H1 (cell line): ENCODE measurements around the gene LBH. TPM values are rescaled to one million over a fixed set of nuclear protein-coding genes. Genes with fewer than 3 reads are reported as not detected.
A peak's percentile ranks its signal among the peaks of the same experiment; 100 is the strongest.

Source experiments
- CTCF ChIA-PET: fragments of 300-600 bp; sonication (Branson Sonifier 250); formaldehyde crosslinking; loops from one replicate; lab custom pipeline; 2021; ENCODE audit not compliant: partially characterized antibody; lab: Charles Lee
- POLR2A ChIA-PET: fragments of 300-600 bp; sonication (Branson Sonifier 250); formaldehyde crosslinking; loops from one replicate; lab custom pipeline; 2021; ENCODE audit warnings: inconsistent platforms; ENCODE audit not compliant: partially characterized antibody; lab: Charles Lee
- DNase-seq, 2 experiments: peaks; one replicate each; pipeline versions ENCODE4 v3.0.0 to v3.0.0-alpha.2; 2010 to 2022; ENCODE audit warnings: low spot score in 2 of 2, low read depth in 1 of 2, mixed read lengths in 1 of 2
- FAIRE-seq: peaks from 2 replicates; lab custom pipeline; 2011; peaks lifted over from hg19 to GRCh38; lab: Jason Lieb, UNC
- H2AFZ ChIP-seq: 2 replicates; pipeline ENCODE4 v1.8.1; 2012; ENCODE audit warnings: low read length, inconsistent platforms
- H2AK5ac ChIP-seq: 2 replicates; pipeline ENCODE4 v1.6.1; 2013; ENCODE audit warnings: low read depth, low read length
- H2BK120ac ChIP-seq: replicated peaks from 2 replicates; pipeline ENCODE3; 2013; ENCODE audit warnings: low read depth, low read length, inconsistent platforms
- H2BK12ac ChIP-seq: 2 replicates; pipeline ENCODE4 v1.6.1; 2013; ENCODE audit warnings: low read depth, low read length
- H2BK15ac ChIP-seq: 2 replicates; pipeline ENCODE4 v1.6.1; 2013; ENCODE audit warnings: low read length
- H2BK20ac ChIP-seq: 2 replicates; pipeline ENCODE4 v1.6.1; 2013; ENCODE audit warnings: low read length
- H2BK5ac ChIP-seq: 2 replicates; pipeline ENCODE4 v1.6.1; 2013; ENCODE audit warnings: low read depth, low read length
- H3K14ac ChIP-seq: 2 replicates; pipeline ENCODE4 v1.6.1; 2013; ENCODE audit warnings: inconsistent platforms; ENCODE audit not compliant: insufficient read length
- H3K18ac ChIP-seq: 2 replicates; pipeline ENCODE4 v1.6.1; 2013; ENCODE audit warnings: low read length; ENCODE audit errors: extremely low read depth
- H3K23ac ChIP-seq: 2 replicates; pipeline ENCODE4 v1.6.1; 2013; ENCODE audit warnings: inconsistent platforms; ENCODE audit not compliant: insufficient read length
- H3K23me2 ChIP-seq: 2 replicates; pipeline ENCODE4 v1.6.1; 2013; ENCODE audit warnings: low read depth, low read length
- H3K27ac ChIP-seq: 2 replicates; pipeline ENCODE4 v1.6.1; 2011; ENCODE audit warnings: low read depth, low read length, inconsistent platforms
- H3K27me3 ChIP-seq, 4 experiments: replicated peaks in 1 of 4; 1 replicate in 1 of 4; 2 replicates in 3 of 4; pipeline versions ENCODE4 v1.6.1 to v1.8.1; 2011 to 2013; ENCODE audit warnings: low read length in 3 of 4, mild to moderate bottlenecking in 3 of 4, inconsistent platforms in 2 of 4, mixed read lengths in 2 of 4, moderate library complexity in 1 of 4; ENCODE audit not compliant: control insufficient read depth in 3 of 4, insufficient read depth in 3 of 4; ENCODE audit errors: extremely low read depth in 1 of 4
- H3K36me3 ChIP-seq, 4 experiments: 2 replicates each; pipeline versions ENCODE4 v1.6.1 to v1.8.1; 2011 to 2013; ENCODE audit warnings: mild to moderate bottlenecking in 4 of 4, low read length in 3 of 4, moderate library complexity in 2 of 4, control low read depth in 1 of 4, inconsistent platforms in 1 of 4; ENCODE audit not compliant: insufficient read depth in 4 of 4, control insufficient read depth in 2 of 4
- H3K4ac ChIP-seq: replicated peaks from 2 replicates; pipeline ENCODE3; 2013; ENCODE audit warnings: low read length, low read depth, mixed read lengths, inconsistent platforms; ENCODE audit not compliant: insufficient read length
- H3K4me1 ChIP-seq, 4 experiments: replicated peaks in 1 of 4; 1 replicate in 1 of 4; 2 replicates in 3 of 4; pipeline versions ENCODE4 v1.6.1 to v1.8.1; 2011 to 2013; ENCODE audit warnings: low read length in 3 of 4, inconsistent platforms in 2 of 4, mixed read lengths in 1 of 4; ENCODE audit not compliant: insufficient read depth in 4 of 4, control insufficient read depth in 3 of 4
- H3K4me2 ChIP-seq, 2 experiments: 2 replicates each; pipeline versions ENCODE4 v1.6.1 to v1.8.1; 2011 to 2013; ENCODE audit warnings: low read depth in 2 of 2, low read length in 2 of 2, control low read depth in 1 of 2, inconsistent platforms in 1 of 2, mild to moderate bottlenecking in 1 of 2; ENCODE audit not compliant: insufficient read depth in 1 of 2
- H3K4me3 ChIP-seq, 4 experiments: fragments of 200-600, 300-600 bp in 1 of 4; sonication (generic), shearing (Covaris generic), sonication (Bioruptor Twin) in 1 of 4; 2 replicates each; pipeline versions ENCODE4 v1.5.1 to v1.8.1; 2011 to 2016; ENCODE audit warnings: low read length in 4 of 4, low read depth in 3 of 4, control low read depth in 2 of 4, inconsistent platforms in 2 of 4, mild to moderate bottlenecking in 2 of 4, mixed read lengths in 1 of 4, moderate library complexity in 1 of 4; ENCODE audit not compliant: insufficient read depth in 2 of 4; ENCODE audit errors: extremely low read depth in 1 of 4
- H3K56ac ChIP-seq: replicated peaks from 2 replicates; pipeline ENCODE3; 2013; ENCODE audit warnings: low read depth, mild to moderate bottlenecking, mixed read lengths, low read length, inconsistent platforms; ENCODE audit not compliant: insufficient read length
- H3K79me1 ChIP-seq: 2 replicates; pipeline ENCODE4 v1.6.1; 2013; ENCODE audit warnings: low read depth, low read length, control low read depth
- H3K79me2 ChIP-seq, 2 experiments: 2 replicates each; pipeline versions ENCODE4 v1.6.1 to v1.8.1; 2012 to 2013; ENCODE audit warnings: low read length in 2 of 2, mild to moderate bottlenecking in 2 of 2, inconsistent platforms in 1 of 2; ENCODE audit not compliant: insufficient read depth in 2 of 2, control insufficient read depth in 1 of 2
- H3K9ac ChIP-seq, 4 experiments: replicated peaks in 1 of 4; 1 replicate in 1 of 4; 2 replicates in 3 of 4; pipeline versions ENCODE4 v1.6.1 to v1.8.1; 2011 to 2013; ENCODE audit warnings: low read depth in 3 of 4, low read length in 3 of 4, control low read depth in 2 of 4, mild to moderate bottlenecking in 2 of 4, moderate library complexity in 2 of 4, inconsistent platforms in 1 of 4; ENCODE audit errors: extremely low read depth in 1 of 4
- H3K9me3 ChIP-seq, 2 experiments: 2 replicates each; pipeline versions ENCODE4 v1.6.1 to v1.8.1; 2012 to 2013; ENCODE audit warnings: mild to moderate bottlenecking in 2 of 2, moderate library complexity in 2 of 2, control low read depth in 1 of 2, inconsistent platforms in 1 of 2, low read depth in 1 of 2, low read length in 1 of 2, mixed read lengths in 1 of 2; ENCODE audit not compliant: insufficient read depth in 2 of 2
- H4K20me1 ChIP-seq, 2 experiments: replicated peaks in 1 of 2; 2 replicates each; pipeline versions ENCODE3 to v1.8.1; 2011 to 2013; ENCODE audit warnings: inconsistent platforms in 2 of 2, low read length in 2 of 2, mild to moderate bottlenecking in 1 of 2; ENCODE audit not compliant: insufficient read depth in 2 of 2, control insufficient read depth in 1 of 2
- H4K5ac ChIP-seq: 2 replicates; pipeline ENCODE4 v1.6.1; 2013; ENCODE audit warnings: low read length, low read depth, mixed read lengths, inconsistent platforms; ENCODE audit not compliant: insufficient read length
- H4K8ac ChIP-seq: 2 replicates; pipeline ENCODE4 v1.8.0; 2013; ENCODE audit warnings: mild to moderate bottlenecking, moderate library complexity, low read length, inconsistent platforms; ENCODE audit not compliant: insufficient read depth; ENCODE audit errors: extremely low read depth
- H4K91ac ChIP-seq: replicated peaks from 2 replicates; pipeline ENCODE3; 2013; ENCODE audit warnings: low read length, mixed read lengths, inconsistent platforms; ENCODE audit not compliant: insufficient read length
- ASH2L ChIP-seq: fragments of 200-600, 300-600 bp; sonication (generic); IDR thresholded peaks from one replicate; pipeline ENCODE4 v1.7.1; 2017; ENCODE audit warnings: low read length
- CBX5 ChIP-seq: fragments of 300-800, 300-1000 bp; sonication (generic); IDR thresholded peaks from 2 replicates; pipeline ENCODE4 v1.7.1; 2016; ENCODE audit warnings: antibody characterized with exemption, low read length, low read depth
- CBX8 ChIP-seq: fragments of 300-800, 300-1000 bp; sonication (generic); IDR thresholded peaks from 2 replicates; pipeline ENCODE4 v1.7.1; 2016; ENCODE audit warnings: low read depth, low read length, borderline replicate concordance
- CTBP2 ChIP-seq: IDR thresholded peaks from 2 replicates; pipeline ENCODE4 v1.7.0; 2011; ENCODE audit warnings: borderline replicate concordance, mild to moderate bottlenecking, moderate library complexity, mixed read lengths, low read length; ENCODE audit not compliant: insufficient read depth, insufficient read length
- EP300 ChIP-seq, 2 experiments: IDR thresholded peaks; 1 replicate in 1 of 2; 2 replicates in 1 of 2; pipeline ENCODE4 v1.6.1; 2011 to 2012; ENCODE audit warnings: low read depth in 2 of 2, low read length in 2 of 2, mild to moderate bottlenecking in 2 of 2, borderline replicate concordance in 1 of 2, inconsistent platforms in 1 of 2, moderate library complexity in 1 of 2
- FOSL1 ChIP-seq: IDR thresholded peaks from 2 replicates; pipeline ENCODE4 v1.6.1; 2011; ENCODE audit warnings: mild to moderate bottlenecking, low read depth, low read length, moderate library complexity; ENCODE audit not compliant: insufficient read depth
- MAX ChIP-seq: IDR thresholded peaks from 2 replicates; pipeline ENCODE4 v1.6.1; 2012; ENCODE audit warnings: inconsistent platforms
- PHF8 ChIP-seq: fragments of 200-600 bp; sonication (generic); conservative IDR thresholded peaks from 2 replicates; pipeline ENCODE4 v1.7.1; 2012; ENCODE audit warnings: low read depth, mild to moderate bottlenecking, inconsistent platforms, low read length, moderate library complexity
- RBBP5 ChIP-seq: IDR thresholded peaks from 2 replicates; pipeline ENCODE4 v1.7.1; 2012; ENCODE audit warnings: low read depth, mild to moderate bottlenecking, inconsistent platforms, low read length, moderate library complexity, borderline replicate concordance
- RFX5 ChIP-seq: IDR thresholded peaks from 2 replicates; pipeline ENCODE4 v1.6.1; 2011; ENCODE audit warnings: low read depth, low read length, improper control_type of control experiment, borderline replicate concordance
- SAP30 ChIP-seq: fragments of 300-600 bp; sonication (generic); IDR thresholded peaks from 2 replicates; pipeline ENCODE4 v1.7.1; 2012; ENCODE audit warnings: low read length, moderate library complexity, mild to moderate bottlenecking, inconsistent platforms; ENCODE audit not compliant: insufficient read depth, insufficient replicate concordance
- WGBS, 2 experiments: shearing (Covaris generic) in 1 of 2; methylation state at CpG; one replicate each; pipeline versions ENCODE4 v1.1.6 to v1.1.7; 2013 to 2015; ENCODE audit warnings: low lambda C conversion rate in 2 of 2, mixed read lengths in 2 of 2, inconsistent platforms in 1 of 2, low coverage in 1 of 2, missing lambda C conversion rate in 1 of 2; ENCODE audit not compliant: insufficient replicate concordance in 2 of 2, insufficient coverage in 1 of 2, insufficient read length in 1 of 2; ENCODE audit errors: extremely low coverage in 1 of 2, missing lambda C conversion rate in 1 of 2; 5-methylcytosine and 5-hydroxymethylcytosine counted together
- polyA plus RNA-seq, 7 experiments: library from polyadenylated mRNA; depleted of rRNA in 3 of 7; stranded (reverse) in 5 of 7; unstranded in 2 of 7; fragments of >200 nt in 5 of 7; fragments of 200-250 nt in 2 of 7; gene quantifications; 1 replicate in 5 of 7; 2 replicates in 1 of 7; 4 replicates in 1 of 7; pipeline versions ENCODE4 v1.2.1 to v1.2.3, GENCODE V29; 2011 to 2013; ENCODE audit warnings: missing spikeins in 2 of 7, mixed read lengths in 2 of 7
- total RNA-seq: library from RNA; stranded (reverse); fragmentation: NEBNext Ultra II Directional; extraction: Animal tissue kit (Norgen Biotek cat#: 25700); gene quantifications from 2 replicates; pipeline ENCODE4 v1.2.1, GENCODE V29; 2021

Gene LBH
- total and polyA plus RNA-seq, 2 of the 8 experiments (the other 6 are each of a cell fraction or from before 2014, with no cell fraction given): 25.7 to 34.5 TPM

- no peak for DNase-seq
- peaks cover 2 to 12% (median 3%) of the 10 kb centered on the region in 4 experiments; a peak in 5 of 7 replicates for H3K4me1 ChIP-seq
- TF ChIP-seq RBBP5 (no peak), CBX5 (no peak), CBX8 (no peak), ASH2L (no peak), EP300 (IDR thresholded peaks at IDR 0.05; ENCODE audit: borderline replicate concordance in 1 of 2, low read depth in 2 of 2, low read length in 2 of 2) (no peak), PHF8 (no peak), SAP30 (no peak), MAX (no peak), FOSL1 (no peak), RFX5 (no peak), CTBP2 (no peak)
Observed at GRCh38 chr2:30287190-30287840, 56.0 kb downstream of the LBH start.

More at GRCh38 chr2:30287190-30287840, 56.0 kb downstream of the LBH start:
- Histone ChIP-seq H2BK120ac (peak overlapping the region; percentile 44), H3K79me1 (no peaks in the 10 kb centered on the region), H3K18ac (no peak overlapping the region), H3K23ac (no peak overlapping the region), H4K20me1 (no peaks in the 10 kb centered on the region), H2AFZ (peak overlapping the region; percentile 32; the same call in 1 of the 2 replicates), H3K79me2 (no peaks in the 10 kb centered on the region), H3K14ac (no peak overlapping the region), H4K8ac (no peak overlapping the region), H3K4me3 (no peak overlapping the region), H3K27ac (no peak overlapping the region), H2AK5ac (no peak overlapping the region), H3K9me3 (no peaks in the 10 kb centered on the region), H3K56ac (no peak overlapping the region), H3K9ac (no peak overlapping the region; a peak in 1 of 7 replicates), H4K5ac (no peak overlapping the region), H2BK5ac (no peak overlapping the region), H2BK20ac (0 out of 2 replicates have a peak overlapping the region, but pooled peaks have one; percentile 5), H2BK12ac (no peak overlapping the region), H3K36me3 (no peaks in the 10 kb centered on the region), H3K23me2 (no peaks in the 10 kb centered on the region), H3K4me2 (no peak overlapping the region), H3K4ac (no peak overlapping the region), H3K27me3 (no peaks in the 10 kb centered on the region; a peak in 2 of 7 replicates), H4K91ac (no peak overlapping the region), H2BK15ac (no peak overlapping the region)
- WGBS, 2 experiments: 95% methylated on average over 1 of the region's 1 CpG; no CpG with 5 or more reads in 1 of the 2 experiments
- ChIA-PET CTCF (interaction anchor here (0.5 to 6.1 kb wide), 6 partner anchors 9 to 1672 kb away, joined by 3 to 32 read pairs (median 3); no protein-coding TSS in a partner anchor), POLR2A (interaction anchor here (1.0 to 1.3 kb wide), 2 partner anchors 10 to 14 kb away, joined by 3 to 4 read pairs; no protein-coding TSS in a partner anchor)
- FAIRE-seq: no peak
